GM18873 (cell line): Measurements from ENCODE around the gene LDB2.
"Not testable (repeated sequence)": the region's sequence is repeated elsewhere in the genome, so short reads cannot be mapped to it uniquely, and the experiment has no call there.

Source experiments
- ATAC-seq: cut with Tn5 transposase; IDR thresholded peaks from one replicate; pipeline ENCODE4 v1.9.1; 2021; ENCODE audit warnings: mild to moderate bottlenecking, moderate library complexity, moderate number of reproducible peaks; ENCODE audit not compliant: unreplicated experiment, low FRiP score

Gene LDB2

GRCh38 chr4:16581117-16581516 is 317.3 kb downstream of the LDB2 start:
- ATAC-seq, result no peak

- no peak for ATAC-seq
These were observed 317.9 kb downstream of the LDB2 start for GRCh38 chr4:16580514-16580913.

- no peak for ATAC-seq
These were observed 318.6 kb downstream of the LDB2 start for GRCh38 chr4:16579866-16580265.

- ATAC-seq, result no peak
These were observed 321.3 kb downstream of the LDB2 start for GRCh38 chr4:16577177-16577576.

GRCh38 chr4:16574981-16575380 is 323.5 kb downstream of the LDB2 start:
- no peak for ATAC-seq

- no peak for ATAC-seq
These were observed 324.7 kb downstream of the LDB2 start for GRCh38 chr4:16573739-16574138.

GRCh38 chr4:16573206-16573605 is 325.2 kb downstream of the LDB2 start:
- no peak for ATAC-seq

- no peak for ATAC-seq
These were observed 325.8 kb downstream of the LDB2 start for GRCh38 chr4:16572631-16573030.

- ATAC-seq, result no peak
These were observed 326.3 kb downstream of the LDB2 start for GRCh38 chr4:16572161-16572560.

GRCh38 chr4:16569790-16570189 is 328.7 kb downstream of the LDB2 start:
- ATAC-seq, result no peak

- not testable (repeated sequence) for ATAC-seq
These were observed 341.1 kb downstream of the LDB2 start for GRCh38 chr4:16557316-16557715.

- no peak for ATAC-seq
These were observed 343.3 kb downstream of the LDB2 start for GRCh38 chr4:16555156-16555555.

GRCh38 chr4:16550531-16550930 is 347.9 kb downstream of the LDB2 start:
- no peak for ATAC-seq

- ATAC-seq, result no peak
These were observed 352.8 kb downstream of the LDB2 start for GRCh38 chr4:16545656-16546055.

- no peak for ATAC-seq
These were observed 353.6 kb downstream of the LDB2 start for GRCh38 chr4:16544869-16545268.

- ATAC-seq, result no peak
These were observed 354.2 kb downstream of the LDB2 start for GRCh38 chr4:16544251-16544721.

GRCh38 chr4:16537926-16538325 is 360.5 kb downstream of the LDB2 start:
- ATAC-seq, result no peak

GRCh38 chr4:16532240-16532970 is 366.0 kb downstream of the LDB2 start:
- no peak for ATAC-seq

GRCh38 chr4:16530688-16531635 is 367.5 kb downstream of the LDB2 start:
- no peak for ATAC-seq

GRCh38 chr4:16524911-16525554 is 373.4 kb downstream of the LDB2 start:
- no peak for ATAC-seq

GRCh38 chr4:16524406-16524805 is 374.0 kb downstream of the LDB2 start:
- no peak for ATAC-seq
